HCT116 (cell line): ENCODE results near the gene HUNK. TPM values are rescaled to one million over a fixed set of nuclear protein-coding genes. Genes with fewer than 3 reads are reported as not detected.

Source experiments
- ATAC-seq: fragments of 200-7000 bp; cut with Tn5 transposase; 2 replicates; pipeline ENCODE4 v1.9.1; 2020; ENCODE audit warnings: mild to moderate bottlenecking, moderate library complexity
- BruUV-seq: library from RNA; stranded (reverse); fragments of 400-500 nt; replicated peaks from 2 replicates; lab custom pipeline; 2021; lab: Mats Ljungman, UMichigan
- CTCF ChIA-PET: fragments of 300-600 bp; sonication (Branson Sonifier 250); formaldehyde crosslinking; loops from one replicate; lab custom pipeline; 2021; ENCODE audit warnings: antibody characterized with exemption; lab: Charles Lee
- POLR2A ChIA-PET: fragments of 300-600, 350-600 bp; sonication (Branson Sonifier 250); formaldehyde crosslinking; loops from one replicate; lab custom pipeline; 2021; ENCODE audit warnings: antibody characterized with exemption; lab: Charles Lee
- RAD21 ChIA-PET, 2 experiments: fragments of 300-600 bp; sonication (Branson Sonifier 250); formaldehyde crosslinking; loops; one replicate each; lab custom pipeline; 2023; ENCODE audit warnings: low total read pairs in 2 of 2; ENCODE audit not compliant: uncharacterized antibody in 2 of 2, unreplicated experiment in 2 of 2, low non-redundant PET in 1 of 2; lab: Charles Lee
- DNase-seq: peaks from one replicate; pipeline ENCODE4 v3.0.0-alpha.2; 2010; ENCODE audit warnings: low read depth, low spot score
- H2AFZ ChIP-seq: fragments of 200-600 bp; shearing (Covaris generic), sonication (generic); 2 replicates; pipeline ENCODE4 v1.6.1; 2017; ENCODE audit warnings: low read depth, mixed run types, mixed read lengths, antibody characterized with exemption, low read length; ENCODE audit not compliant: poor library complexity, severe bottlenecking
- H3K27ac ChIP-seq: 2 replicates; pipeline ENCODE4 v1.5.1; 2012; ENCODE audit warnings: low read depth, low read length
- H3K27me3 ChIP-seq: fragments of 200-600 bp; sonication (generic); 2 replicates; pipeline ENCODE4 v1.6.1; 2016; ENCODE audit warnings: mixed run types, low read length, mixed read lengths; ENCODE audit not compliant: insufficient read depth
- H3K36me3 ChIP-seq, 2 experiments: fragments of 200-500 bp in 1 of 2; fragments of 200-600 bp in 1 of 2; sonication (Bioruptor generic) in 1 of 2; sonication (generic) in 1 of 2; 2 replicates each; pipeline versions ENCODE4 v1.5.1 to v1.6.1; 2014 to 2016; ENCODE audit warnings: low read length in 2 of 2, inconsistent platforms in 1 of 2, mixed read lengths in 1 of 2, mixed run types in 1 of 2; ENCODE audit not compliant: insufficient read depth in 2 of 2, control insufficient read depth in 1 of 2
- H3K4me1 ChIP-seq, 2 experiments: fragments of 200-600 bp in 1 of 2; sonication (generic) in 1 of 2; 2 replicates each; pipeline versions ENCODE4 v1.5.1 to v1.6.1; 2012 to 2017; ENCODE audit warnings: low read length in 2 of 2, inconsistent platforms in 1 of 2, mild to moderate bottlenecking in 1 of 2, mixed read lengths in 1 of 2, mixed run types in 1 of 2, moderate library complexity in 1 of 2; ENCODE audit not compliant: insufficient read depth in 2 of 2, control insufficient read depth in 1 of 2
- H3K4me2 ChIP-seq: fragments of 200-600 bp; sonication (generic); 2 replicates; pipeline ENCODE4 v1.6.1; 2017; ENCODE audit warnings: mixed run types, low read length, mixed read lengths
- H3K4me3 ChIP-seq, 2 experiments: fragments of 200-600 bp in 1 of 2; sonication (generic) in 1 of 2; replicated peaks in 1 of 2; 2 replicates each; pipeline ENCODE4 v1.5.1; 2011 to 2016; ENCODE audit warnings: low read length in 2 of 2, control low read depth in 1 of 2, low read depth in 1 of 2, mild to moderate bottlenecking in 1 of 2, mixed read lengths in 1 of 2, mixed run types in 1 of 2
- H3K79me2 ChIP-seq: fragments of 200-600 bp; sonication (generic); 2 replicates; pipeline ENCODE4 v1.6.1; 2017; ENCODE audit warnings: mild to moderate bottlenecking, mixed run types, low read length, moderate library complexity, mixed read lengths; ENCODE audit not compliant: insufficient read depth
- H3K9ac ChIP-seq: fragments of 200-600 bp; sonication (generic); 2 replicates; pipeline ENCODE4 v1.6.1; 2016; ENCODE audit warnings: low read length, mixed read lengths
- H3K9me2 ChIP-seq: fragments of 200-600 bp; sonication (generic), shearing (Covaris generic); 2 replicates; pipeline ENCODE4 v1.6.1; 2017; ENCODE audit warnings: mixed run types, mild to moderate bottlenecking, moderate library complexity; ENCODE audit not compliant: insufficient read depth
- H3K9me3 ChIP-seq, 2 experiments: fragments of 200-500 bp in 1 of 2; fragments of 200-600 bp in 1 of 2; sonication (Bioruptor generic) in 1 of 2; sonication (generic) in 1 of 2; 2 replicates each; pipeline ENCODE4 v1.6.1; 2014 to 2017; ENCODE audit warnings: low read length in 2 of 2, mixed read lengths in 2 of 2, inconsistent platforms in 1 of 2, low read depth in 1 of 2, mild to moderate bottlenecking in 1 of 2, mixed run types in 1 of 2, moderate library complexity in 1 of 2; ENCODE audit not compliant: control insufficient read depth in 1 of 2, insufficient read depth in 1 of 2
- H4K20me1 ChIP-seq: fragments of 200-600 bp; sonication (generic), shearing (Covaris generic); 2 replicates; pipeline ENCODE4 v1.6.1; 2017; ENCODE audit warnings: mixed run types, mild to moderate bottlenecking, moderate library complexity; ENCODE audit not compliant: insufficient read depth
- CEBPB ChIP-seq: IDR thresholded peaks from 2 replicates; pipeline ENCODE4 v1.6.1; 2012; ENCODE audit warnings: low read depth
- EGR1 ChIP-seq: IDR thresholded peaks from 2 replicates; pipeline ENCODE4 v1.6.1; 2012; ENCODE audit warnings: low read depth
- ELF1 ChIP-seq: IDR thresholded peaks from 2 replicates; pipeline ENCODE4 v1.6.1; 2012; ENCODE audit warnings: low read depth, borderline replicate concordance
- EZH2 ChIP-seq: fragments of 200-600 bp; sonication (generic); IDR thresholded peaks from 2 replicates; pipeline ENCODE4 v1.6.1; 2017; ENCODE audit warnings: antibody characterized with exemption, mixed run types
- EZH2phosphoT487 ChIP-seq: fragments of 200-600 bp; IDR thresholded peaks from 2 replicates; pipeline ENCODE4 v1.6.1; 2018; ENCODE audit warnings: antibody characterized with exemption, borderline replicate concordance
- JUND ChIP-seq: IDR thresholded peaks from 2 replicates; pipeline ENCODE4 v1.6.1; 2012
- POLR2A ChIP-seq: IDR thresholded peaks from 2 replicates; pipeline ENCODE4 v1.7.0; 2011; ENCODE audit warnings: borderline replicate concordance; ENCODE audit not compliant: insufficient read depth, insufficient read length; ENCODE audit errors: extremely low read depth
- RAD21 ChIP-seq: IDR thresholded peaks from 2 replicates; pipeline ENCODE4 v1.6.1; 2012; ENCODE audit warnings: low read depth, mild to moderate bottlenecking
- SIN3A ChIP-seq: IDR thresholded peaks from 2 replicates; pipeline ENCODE4 v1.6.1; 2012; ENCODE audit warnings: low read depth
- SRF ChIP-seq: IDR thresholded peaks from 2 replicates; pipeline ENCODE4 v1.6.1; 2012; ENCODE audit warnings: low read depth
- TCF7L2 ChIP-seq: IDR thresholded peaks from 2 replicates; pipeline ENCODE4 v1.7.0; 2011; ENCODE audit warnings: borderline replicate concordance, inconsistent platforms; ENCODE audit not compliant: insufficient read depth, insufficient read length; ENCODE audit errors: extremely low read depth
- YY1 ChIP-seq: IDR thresholded peaks from 2 replicates; pipeline ENCODE4 v1.6.1; 2011; ENCODE audit warnings: low read length, low read depth, moderate library complexity, mild to moderate bottlenecking; ENCODE audit not compliant: insufficient replicate concordance; ENCODE audit errors: extremely low read depth
- ZFX ChIP-seq: fragments of 450-650 bp; IDR thresholded peaks from 2 replicates; pipeline ENCODE4 v1.6.1; 2017
- ZNF274 ChIP-seq: fragments of 200-500 bp; sonication (Bioruptor generic); IDR thresholded peaks from 2 replicates; pipeline ENCODE4 v1.6.1; 2014; ENCODE audit warnings: mild to moderate bottlenecking, low read depth, low read length, inconsistent platforms
- intact Hi-C: fragments of 100-400 bp; cut with micrococcal nuclease; formaldehyde crosslinking; loops from 2 replicates; pipeline ENCODE4 v1.10.0; 2022
- total RNA-seq: library from RNA; stranded (reverse); gene quantifications from one replicate; pipeline ENCODE4 v1.2.1, GENCODE V29; 2021; ENCODE audit not compliant: unreplicated experiment
- TF ChIP-seq, protein P1 (sequence below): IDR thresholded peaks from 2 replicates; pipeline ENCODE4 v1.6.1; 2012
- TF ChIP-seq, protein P2 (sequence below): IDR thresholded peaks from 2 replicates; pipeline ENCODE4 v1.6.1; 2012; ENCODE audit warnings: low read depth
- TF ChIP-seq, protein P3 (sequence below): IDR thresholded peaks from 2 replicates; pipeline ENCODE4 v1.6.1; 2011; ENCODE audit warnings: mild to moderate bottlenecking, low read length, moderate library complexity; ENCODE audit not compliant: insufficient replicate concordance; ENCODE audit errors: extremely low read depth

The HUNK gene
- total RNA-seq, 1 experiment from 2014 or later, result not detected

DNA sequence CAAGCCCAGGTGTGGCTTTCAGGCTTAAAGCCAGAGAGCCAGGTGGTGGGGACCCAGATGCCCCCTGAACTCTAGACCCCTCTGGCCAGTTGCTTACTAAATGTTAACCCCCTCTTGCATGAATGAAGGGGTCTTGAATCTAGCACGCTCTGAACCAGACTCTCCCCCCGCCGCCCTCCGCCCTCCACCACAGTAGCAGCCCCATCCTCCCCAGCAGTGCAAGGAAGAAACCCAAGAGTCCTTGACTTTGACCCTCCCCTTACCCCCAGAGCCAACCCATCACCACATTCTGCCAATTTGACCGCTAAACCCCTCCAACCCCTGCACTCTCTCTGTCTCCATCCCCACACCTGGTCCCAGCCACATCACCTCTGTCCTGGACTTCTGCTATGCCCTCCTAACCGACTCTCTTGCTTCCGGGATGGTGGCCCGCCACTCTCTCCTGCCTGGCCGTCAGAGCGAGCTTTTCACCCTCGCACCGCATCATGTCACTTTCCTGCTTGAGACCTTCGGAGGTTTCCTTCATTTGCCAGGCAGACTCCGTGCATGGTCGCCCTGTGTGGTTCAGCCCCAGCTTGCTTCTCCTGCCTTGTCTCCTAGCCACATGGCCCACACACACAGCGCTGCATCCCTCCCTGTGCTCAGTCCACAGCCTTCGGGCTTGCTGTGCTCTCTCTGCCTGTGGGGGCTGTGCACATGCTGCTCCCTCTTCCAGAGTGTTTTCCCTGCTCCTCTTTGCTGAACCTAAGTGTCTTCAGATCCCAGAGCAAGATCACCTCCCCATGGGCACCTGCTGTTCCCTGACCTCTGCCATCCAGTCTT is 113.4 kb downstream of the HUNK start:
- H3K9ac ChIP-seq, result no peak overlapping the region
- H2AFZ ChIP-seq, result no peak overlapping the region
- ChIA-PET POLR2A (no interaction called here), RAD21 (no interaction called here), CTCF (no interaction called here)
- H3K9me2 ChIP-seq, result no peaks in the 10 kb centered on the region
- BruUV-seq, result no TSS peak
- DNase-seq, result no peak
- H3K9me3 ChIP-seq, result no peaks in the 10 kb centered on the region
- H3K27me3 ChIP-seq, result peaks cover 9% of the 10 kb centered on the region; the same call in 1 of the 2 replicates
- H3K36me3 ChIP-seq, result no peaks in the 10 kb centered on the region
- H3K4me2 ChIP-seq, result no peak overlapping the region
- H4K20me1 ChIP-seq, result no peaks in the 10 kb centered on the region
- no peak overlapping the region for H3K4me3 ChIP-seq
- H3K79me2 ChIP-seq, result no peaks in the 10 kb centered on the region
- no peaks in the 10 kb centered on the region for H3K4me1 ChIP-seq
- no peak overlapping the region for H3K27ac ChIP-seq
- no peak for TF ChIP-seq TCF7L2
- TF ChIP-seq EGR1, result no peak
- TF ChIP-seq, protein P1, sequence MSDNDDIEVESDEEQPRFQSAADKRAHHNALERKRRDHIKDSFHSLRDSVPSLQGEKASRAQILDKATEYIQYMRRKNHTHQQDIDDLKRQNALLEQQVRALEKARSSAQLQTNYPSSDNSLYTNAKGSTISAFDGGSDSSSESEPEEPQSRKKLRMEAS, result no peak
- TF ChIP-seq CEBPB, result no peak
- TF ChIP-seq SRF, result no peak
- TF ChIP-seq EZH2phosphoT487, result no peak
- TF ChIP-seq, protein P2, sequence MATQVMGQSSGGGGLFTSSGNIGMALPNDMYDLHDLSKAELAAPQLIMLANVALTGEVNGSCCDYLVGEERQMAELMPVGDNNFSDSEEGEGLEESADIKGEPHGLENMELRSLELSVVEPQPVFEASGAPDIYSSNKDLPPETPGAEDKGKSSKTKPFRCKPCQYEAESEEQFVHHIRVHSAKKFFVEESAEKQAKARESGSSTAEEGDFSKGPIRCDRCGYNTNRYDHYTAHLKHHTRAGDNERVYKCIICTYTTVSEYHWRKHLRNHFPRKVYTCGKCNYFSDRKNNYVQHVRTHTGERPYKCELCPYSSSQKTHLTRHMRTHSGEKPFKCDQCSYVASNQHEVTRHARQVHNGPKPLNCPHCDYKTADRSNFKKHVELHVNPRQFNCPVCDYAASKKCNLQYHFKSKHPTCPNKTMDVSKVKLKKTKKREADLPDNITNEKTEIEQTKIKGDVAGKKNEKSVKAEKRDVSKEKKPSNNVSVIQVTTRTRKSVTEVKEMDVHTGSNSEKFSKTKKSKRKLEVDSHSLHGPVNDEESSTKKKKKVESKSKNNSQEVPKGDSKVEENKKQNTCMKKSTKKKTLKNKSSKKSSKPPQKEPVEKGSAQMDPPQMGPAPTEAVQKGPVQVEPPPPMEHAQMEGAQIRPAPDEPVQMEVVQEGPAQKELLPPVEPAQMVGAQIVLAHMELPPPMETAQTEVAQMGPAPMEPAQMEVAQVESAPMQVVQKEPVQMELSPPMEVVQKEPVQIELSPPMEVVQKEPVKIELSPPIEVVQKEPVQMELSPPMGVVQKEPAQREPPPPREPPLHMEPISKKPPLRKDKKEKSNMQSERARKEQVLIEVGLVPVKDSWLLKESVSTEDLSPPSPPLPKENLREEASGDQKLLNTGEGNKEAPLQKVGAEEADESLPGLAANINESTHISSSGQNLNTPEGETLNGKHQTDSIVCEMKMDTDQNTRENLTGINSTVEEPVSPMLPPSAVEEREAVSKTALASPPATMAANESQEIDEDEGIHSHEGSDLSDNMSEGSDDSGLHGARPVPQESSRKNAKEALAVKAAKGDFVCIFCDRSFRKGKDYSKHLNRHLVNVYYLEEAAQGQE, result no peak
- no peak for TF ChIP-seq RAD21
- TF ChIP-seq ELF1, result no peak
- no peak for TF ChIP-seq POLR2A
- TF ChIP-seq YY1, result no peak
- no peak for TF ChIP-seq SIN3A
- TF ChIP-seq EZH2, result no peak
- TF ChIP-seq, protein P3, sequence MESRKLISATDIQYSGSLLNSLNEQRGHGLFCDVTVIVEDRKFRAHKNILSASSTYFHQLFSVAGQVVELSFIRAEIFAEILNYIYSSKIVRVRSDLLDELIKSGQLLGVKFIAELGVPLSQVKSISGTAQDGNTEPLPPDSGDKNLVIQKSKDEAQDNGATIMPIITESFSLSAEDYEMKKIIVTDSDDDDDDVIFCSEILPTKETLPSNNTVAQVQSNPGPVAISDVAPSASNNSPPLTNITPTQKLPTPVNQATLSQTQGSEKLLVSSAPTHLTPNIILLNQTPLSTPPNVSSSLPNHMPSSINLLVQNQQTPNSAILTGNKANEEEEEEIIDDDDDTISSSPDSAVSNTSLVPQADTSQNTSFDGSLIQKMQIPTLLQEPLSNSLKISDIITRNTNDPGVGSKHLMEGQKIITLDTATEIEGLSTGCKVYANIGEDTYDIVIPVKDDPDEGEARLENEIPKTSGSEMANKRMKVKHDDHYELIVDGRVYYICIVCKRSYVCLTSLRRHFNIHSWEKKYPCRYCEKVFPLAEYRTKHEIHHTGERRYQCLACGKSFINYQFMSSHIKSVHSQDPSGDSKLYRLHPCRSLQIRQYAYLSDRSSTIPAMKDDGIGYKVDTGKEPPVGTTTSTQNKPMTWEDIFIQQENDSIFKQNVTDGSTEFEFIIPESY, result no peak
- no peak for TF ChIP-seq ZFX
- no peak for TF ChIP-seq ZNF274
- TF ChIP-seq JUND, result no peak
- intact Hi-C loops, result no loop called here
- no peak for ATAC-seq
